ENCODE data around the gene RNF25.

The RNF25 gene

GRCh38 chr2:218662377-218662776 lies 9.4 kb downstream of the RNF25 start:
- TF ChIP-seq EZH2phosphoT487 (conservative IDR thresholded peaks at IDR 0.05; ENCODE audit: low read length): no peak
- no peak for TF ChIP-seq CTCF (IDR thresholded peaks at IDR 0.05; ENCODE audit: insufficient read depth, low read length, poor library complexity, severe bottlenecking)

GRCh38 chr2:218659988-218660358 lies 11.8 kb downstream of the RNF25 start:
- Histone ChIP-seq H3K79me2 (ENCODE audit: insufficient read depth, low read length) (peaks cover 47% of the 10 kb centered on the region), H2AFZ (ENCODE audit: low read depth, low read length, severe bottlenecking) (peak overlapping the region; percentile 87), H3K27ac (ENCODE audit: low read depth, low read length) (no peak overlapping the region), H3K27me3 (ENCODE audit: low read length) (no peaks in the 10 kb centered on the region), H3K9me2 (replicated peaks; ENCODE audit: insufficient read depth, low read length) (no peaks in the 10 kb centered on the region), H3K9me3 (ENCODE audit: insufficient read depth, low read length) (no peaks in the 10 kb centered on the region), H4K20me1 (ENCODE audit: low read depth, low read length) (no peaks in the 10 kb centered on the region), H3K4me3 (ENCODE audit: insufficient read depth, low read length, poor library complexity, severe bottlenecking) (peak overlapping the region; percentile 77), H3K9ac (ENCODE audit: low read length) (peak overlapping the region; percentile 95), H3K36me3 (ENCODE audit: low read length) (peaks cover 4% of the 10 kb centered on the region; the same call in 1 of the 2 replicates), H3K4me2 (ENCODE audit: low read depth, low read length, poor library complexity, severe bottlenecking) (peak overlapping the region; percentile 82), H3F3A (ENCODE audit: insufficient read depth) (no peaks in the 10 kb centered on the region)
- TF ChIP-seq CTCF (IDR thresholded peaks at IDR 0.05; ENCODE audit: insufficient read depth, low read length, poor library complexity, severe bottlenecking): no peak
- TF ChIP-seq EZH2phosphoT487 (conservative IDR thresholded peaks at IDR 0.05; ENCODE audit: low read length): no peak

More at GRCh38 chr2:218662377-218662776, 9.4 kb downstream of the RNF25 start:
- Histone ChIP-seq H3K4me2 (ENCODE audit: low read depth, low read length, poor library complexity, severe bottlenecking) (no peak overlapping the region), H3K27ac (ENCODE audit: low read depth, low read length) (no peak overlapping the region), H4K20me1 (ENCODE audit: low read depth, low read length) (no peaks in the 10 kb centered on the region), H3K79me2 (ENCODE audit: insufficient read depth, low read length) (peaks cover 34% of the 10 kb centered on the region), H3K9me3 (ENCODE audit: insufficient read depth, low read length) (no peaks in the 10 kb centered on the region), H3K9me2 (replicated peaks; ENCODE audit: insufficient read depth, low read length) (no peaks in the 10 kb centered on the region), H3K9ac (ENCODE audit: low read length) (no peak overlapping the region), H3K36me3 (ENCODE audit: low read length) (peaks cover 7% of the 10 kb centered on the region; the same call in 1 of the 2 replicates), H3K27me3 (ENCODE audit: low read length) (no peaks in the 10 kb centered on the region), H2AFZ (ENCODE audit: low read depth, low read length, severe bottlenecking) (no peak overlapping the region), H3K4me3 (ENCODE audit: insufficient read depth, low read length, poor library complexity, severe bottlenecking) (no peak overlapping the region), H3F3A (ENCODE audit: insufficient read depth) (no peaks in the 10 kb centered on the region)

GRCh38 chr2:218659258-218659987 lies 12.4 kb downstream of the RNF25 start, which contains the start of the genes BCS1L and ZNF142:
TSS of gene BCS1L (plus strand) at chr2:218659683. CDS start at chr2:218660988, 1,305 bp downstream.
TSS of gene ZNF142 (minus strand) at chr2:218659623. CDS start at chr2:218656429, 3,194 bp downstream.
- peaks cover 47% of the 10 kb centered on the region for H3K79me2 ChIP-seq (ENCODE audit: insufficient read depth, low read length)
- peak within 1 kb of the TSS; percentile 87 for H2AFZ ChIP-seq (ENCODE audit: low read depth, low read length, severe bottlenecking)
- no peaks in the 10 kb centered on the region for H3F3A ChIP-seq (ENCODE audit: insufficient read depth)
- H3K9me2 ChIP-seq (replicated peaks; ENCODE audit: insufficient read depth, low read length): no peaks in the 10 kb centered on the region
- H3K36me3 ChIP-seq (ENCODE audit: low read length): peaks cover 4% of the 10 kb centered on the region; the same call in 1 of the 2 replicates
- no peaks in the 10 kb centered on the region for H3K9me3 ChIP-seq (ENCODE audit: insufficient read depth, low read length)
- no peaks in the 10 kb centered on the region for H4K20me1 ChIP-seq (ENCODE audit: low read depth, low read length)
- H3K27me3 ChIP-seq (ENCODE audit: low read length): no peaks in the 10 kb centered on the region
- H3K4me3 ChIP-seq (ENCODE audit: insufficient read depth, low read length, poor library complexity, severe bottlenecking): peak within 1 kb of the TSS; percentile 77
- H3K4me2 ChIP-seq (ENCODE audit: low read depth, low read length, poor library complexity, severe bottlenecking): peak within 1 kb of the TSS; percentile 82
- H3K9ac ChIP-seq (ENCODE audit: low read length): peak within 1 kb of the TSS; percentile 95
- TF ChIP-seq EZH2phosphoT487 (conservative IDR thresholded peaks at IDR 0.05; ENCODE audit: low read length): no peak
- no peak for TF ChIP-seq CTCF (IDR thresholded peaks at IDR 0.05; ENCODE audit: insufficient read depth, low read length, poor library complexity, severe bottlenecking)
- peak within 1 kb of the TSS; percentile 60 for H3K27ac ChIP-seq (ENCODE audit: low read depth, low read length)

Data from SU-DHL-6 (cell line).